CD4-positive, alpha-beta memory T cell (primary cell): Measurements from ENCODE around the gene PTPRM. TPM values are rescaled to one million over a fixed set of nuclear protein-coding genes. Genes with fewer than 3 reads are reported as not detected.

Experiments
- CTCF ChIA-PET: fragments of 350-600 bp; sonication (Branson Sonifier 250); formaldehyde crosslinking; loops from one replicate; lab custom pipeline; 2021; ENCODE audit warnings: inconsistent platforms; ENCODE audit not compliant: partially characterized antibody; lab: Charles Lee
- POLR2A ChIA-PET: fragments of 350-600 bp; sonication (Branson Sonifier 250); formaldehyde crosslinking; loops from one replicate; lab custom pipeline; 2021; ENCODE audit not compliant: partially characterized antibody; lab: Charles Lee
- DNase-seq, 5 donors: peaks; one replicate each; pipeline versions ENCODE4 v3.0.0 to v3.0.0-alpha.2; 2020 to 2022; ENCODE audit warnings: mixed read lengths in 1 of 5
- H3K27ac ChIP-seq: one replicate; pipeline ENCODE4 v1.7.0; 2013; ENCODE audit warnings: low read depth, low read length
- H3K27me3 ChIP-seq: 2 replicates; pipeline ENCODE4 v1.7.0; 2013; ENCODE audit warnings: mild to moderate bottlenecking, low read length, moderate library complexity; ENCODE audit not compliant: insufficient read depth
- H3K36me3 ChIP-seq: 2 replicates; pipeline ENCODE4 v1.7.0; 2013; ENCODE audit warnings: mild to moderate bottlenecking, low read length, moderate library complexity; ENCODE audit not compliant: insufficient read depth
- H3K4me1 ChIP-seq: 2 replicates; pipeline ENCODE4 v1.7.0; 2013; ENCODE audit warnings: mild to moderate bottlenecking, low read length, moderate library complexity; ENCODE audit not compliant: insufficient read depth
- H3K4me3 ChIP-seq, 2 donors: one replicate each; pipeline ENCODE4 v1.7.0; 2013; ENCODE audit warnings: low read length in 2 of 2, mild to moderate bottlenecking in 1 of 2
- H3K9me3 ChIP-seq, 2 donors: one replicate each; pipeline ENCODE4 v1.7.0; 2013; ENCODE audit warnings: low read length in 2 of 2, control low read depth in 1 of 2; ENCODE audit not compliant: control insufficient read depth in 1 of 2
- H3K27ac Mint-ChIP-seq, 7 donors: one replicate each; pipeline ENCODE4 v1.8.0; 2020 to 2021; ENCODE audit warnings: mixed read lengths in 7 of 7, mild to moderate bottlenecking in 6 of 7, inconsistent platforms in 3 of 7, moderate library complexity in 3 of 7
- H3K27me3 Mint-ChIP-seq, 2 donors: one replicate each; pipeline ENCODE4 v1.8.0; 2020 to 2021; ENCODE audit warnings: mixed read lengths in 2 of 2
- H3K36me3 Mint-ChIP-seq, 2 donors: one replicate each; pipeline ENCODE4 v1.8.0; 2020 to 2021; ENCODE audit warnings: mixed read lengths in 2 of 2, inconsistent platforms in 1 of 2, mild to moderate bottlenecking in 1 of 2
- H3K4me1 Mint-ChIP-seq, 4 donors: one replicate each; pipeline ENCODE4 v1.8.0; 2020 to 2021; ENCODE audit warnings: mixed read lengths in 4 of 4, mild to moderate bottlenecking in 1 of 4
- H3K4me3 Mint-ChIP-seq, 8 donors: one replicate each; pipeline ENCODE4 v1.8.0; 2020 to 2021; ENCODE audit warnings: mixed read lengths in 8 of 8, mild to moderate bottlenecking in 7 of 8, moderate library complexity in 6 of 8, inconsistent platforms in 3 of 8
- H3K9me3 Mint-ChIP-seq, 8 donors: one replicate each; pipeline ENCODE4 v1.8.0; 2020 to 2021; ENCODE audit warnings: mixed read lengths in 8 of 8, mild to moderate bottlenecking in 5 of 8, inconsistent platforms in 3 of 8, moderate library complexity in 1 of 8
- intact Hi-C: fragments of 100-400 bp; cut with micrococcal nuclease; formaldehyde crosslinking; loops from one replicate; pipeline ENCODE4 v1.15.1; 2023
- polyA plus RNA-seq, 2 donors: library from polyadenylated mRNA; unstranded; fragments of 300-500 nt; fragmentation: Illumina TruSeq; gene quantifications; one replicate each; pipeline ENCODE4 v1.2.3, GENCODE V29; 2021
- total RNA-seq, 2 experiments: library from RNA; stranded (reverse); gene quantifications; one replicate each; pipeline ENCODE4 v1.2.3, GENCODE V29; 2021

Gene PTPRM
- total and polyA plus RNA-seq, 4 experiments from 2014 or later = 6.7 to 20.1 (median 12.9) TPM

- H3K27me3 Mint-ChIP-seq = no peaks in the 10 kb centered on the region
- Histone ChIP-seq H3K27me3 (no peaks in the 10 kb centered on the region), H3K4me3 (no peak overlapping the region), H3K9me3 (no peaks in the 10 kb centered on the region), H3K4me1 (no peaks in the 10 kb centered on the region), H3K36me3 (no peaks in the 10 kb centered on the region), H3K27ac (no peak overlapping the region)
- ChIA-PET CTCF (no interaction called here), POLR2A (no interaction called here)
- no peaks in the 10 kb centered on the region for H3K36me3 Mint-ChIP-seq
- peak overlapping the region in 1 of 8 donors; percentile 69 for H3K4me3 Mint-ChIP-seq
- no peak for DNase-seq
- no peaks in the 10 kb centered on the region for H3K9me3 Mint-ChIP-seq
- peaks cover 0 to 6% (median 3%) of the 10 kb centered on the region in 4 donors for H3K4me1 Mint-ChIP-seq
- intact Hi-C loops = no loop called here
- H3K27ac Mint-ChIP-seq = peak overlapping the region in 1 of 7 donors; percentile 70
These were observed 33.6 kb downstream of the PTPRM start for GRCh38 chr18:7600528-7601245.

GRCh38 chr18:7601246-7601615 lies 34.1 kb downstream of the PTPRM start:
- Histone ChIP-seq H3K4me1 (no peaks in the 10 kb centered on the region), H3K27ac (no peak overlapping the region), H3K9me3 (no peaks in the 10 kb centered on the region), H3K27me3 (no peaks in the 10 kb centered on the region), H3K4me3 (no peak overlapping the region), H3K36me3 (no peaks in the 10 kb centered on the region)
- peak in 1 of 5 donors; percentile 3 for DNase-seq
- peaks cover 0 to 6% (median 3%) of the 10 kb centered on the region in 4 donors for H3K4me1 Mint-ChIP-seq
- intact Hi-C loops = no loop called here
- POLR2A ChIA-PET = no interaction called here
- H3K36me3 Mint-ChIP-seq = no peaks in the 10 kb centered on the region
- peak overlapping the region in 1 of 8 donors; percentile 23 for H3K4me3 Mint-ChIP-seq
- no peak overlapping the region for H3K27ac Mint-ChIP-seq
- H3K9me3 Mint-ChIP-seq = no peaks in the 10 kb centered on the region
- no peaks in the 10 kb centered on the region for H3K27me3 Mint-ChIP-seq
- CTCF ChIA-PET = no interaction called here

GRCh38 chr18:7601936-7602335 lies 34.8 kb downstream of the PTPRM start:
- Histone ChIP-seq H3K27ac (no peak overlapping the region), H3K4me3 (no peak overlapping the region), H3K27me3 (no peaks in the 10 kb centered on the region), H3K4me1 (no peaks in the 10 kb centered on the region), H3K36me3 (no peaks in the 10 kb centered on the region), H3K9me3 (no peaks in the 10 kb centered on the region)
- intact Hi-C loops = no loop called here
- Mint-ChIP-seq H3K4me1 (peaks cover 0 to 6% (median 3%) of the 10 kb centered on the region in 4 donors), H3K27me3 (no peaks in the 10 kb centered on the region), H3K4me3 (no peak overlapping the region), H3K36me3 (no peaks in the 10 kb centered on the region), H3K27ac (no peak overlapping the region), H3K9me3 (no peaks in the 10 kb centered on the region)
- DNase-seq = no peak
- ChIA-PET CTCF (no interaction called here), POLR2A (no interaction called here)

- Histone ChIP-seq H3K27ac (no peak overlapping the region), H3K27me3 (no peaks in the 10 kb centered on the region), H3K36me3 (no peaks in the 10 kb centered on the region), H3K9me3 (no peaks in the 10 kb centered on the region), H3K4me1 (no peaks in the 10 kb centered on the region), H3K4me3 (no peak overlapping the region)
- H3K36me3 Mint-ChIP-seq = no peaks in the 10 kb centered on the region
- ChIA-PET POLR2A (no interaction called here), CTCF (no interaction called here)
- DNase-seq = no peak
- no peaks in the 10 kb centered on the region for H3K27me3 Mint-ChIP-seq
- H3K27ac Mint-ChIP-seq = no peak overlapping the region
- H3K4me1 Mint-ChIP-seq = peaks cover 0 to 6% (median 3%) of the 10 kb centered on the region in 4 donors
- no peaks in the 10 kb centered on the region for H3K9me3 Mint-ChIP-seq
- H3K4me3 Mint-ChIP-seq = no peak overlapping the region
- intact Hi-C loops = no loop called here
These were observed 36.3 kb downstream of the PTPRM start for GRCh38 chr18:7603259-7604000.

GRCh38 chr18:7604361-7604760 lies 37.2 kb downstream of the PTPRM start:
- Mint-ChIP-seq H3K27me3 (no peaks in the 10 kb centered on the region), H3K4me1 (peaks cover 0 to 6% (median 3%) of the 10 kb centered on the region in 4 donors), H3K36me3 (no peaks in the 10 kb centered on the region), H3K27ac (no peak overlapping the region), H3K4me3 (no peak overlapping the region), H3K9me3 (no peaks in the 10 kb centered on the region)
- Histone ChIP-seq H3K36me3 (no peaks in the 10 kb centered on the region), H3K27me3 (no peaks in the 10 kb centered on the region), H3K4me3 (no peak overlapping the region), H3K27ac (no peak overlapping the region), H3K9me3 (no peaks in the 10 kb centered on the region), H3K4me1 (no peaks in the 10 kb centered on the region)
- CTCF ChIA-PET = no interaction called here
- DNase-seq = no peak
- POLR2A ChIA-PET = no interaction called here
- intact Hi-C loops = no loop called here

GRCh38 chr18:7605705-7606104 lies 38.6 kb downstream of the PTPRM start:
- Mint-ChIP-seq H3K4me3 (no peak overlapping the region), H3K9me3 (no peaks in the 10 kb centered on the region), H3K36me3 (no peaks in the 10 kb centered on the region), H3K4me1 (no peaks in the 10 kb centered on the region), H3K27ac (no peak overlapping the region), H3K27me3 (no peaks in the 10 kb centered on the region)
- no peaks in the 10 kb centered on the region for H3K4me1 ChIP-seq
- no peak overlapping the region for H3K4me3 ChIP-seq
- POLR2A ChIA-PET = no interaction called here
- no peak for DNase-seq
- no peaks in the 10 kb centered on the region for H3K36me3 ChIP-seq
- CTCF ChIA-PET = no interaction called here
- H3K27ac ChIP-seq = no peak overlapping the region
- no peaks in the 10 kb centered on the region for H3K27me3 ChIP-seq
- no peaks in the 10 kb centered on the region for H3K9me3 ChIP-seq
- intact Hi-C loops = no loop called here

GRCh38 chr18:7607540-7608173 lies 40.5 kb downstream of the PTPRM start:
- Mint-ChIP-seq H3K4me3 (no peak overlapping the region), H3K9me3 (peaks cover 0 to 3% (median 0%) of the 10 kb centered on the region in 8 donors), H3K36me3 (no peaks in the 10 kb centered on the region), H3K4me1 (no peaks in the 10 kb centered on the region), H3K27me3 (no peaks in the 10 kb centered on the region), H3K27ac (no peak overlapping the region)
- ChIA-PET POLR2A (no interaction called here), CTCF (no interaction called here)
- Histone ChIP-seq H3K4me3 (no peak overlapping the region), H3K9me3 (no peaks in the 10 kb centered on the region), H3K4me1 (no peaks in the 10 kb centered on the region), H3K36me3 (no peaks in the 10 kb centered on the region), H3K27ac (no peak overlapping the region), H3K27me3 (no peaks in the 10 kb centered on the region)
- intact Hi-C loops = no loop called here
- no peak for DNase-seq
